ENCODE data around the gene JSRP1.

DNA sequence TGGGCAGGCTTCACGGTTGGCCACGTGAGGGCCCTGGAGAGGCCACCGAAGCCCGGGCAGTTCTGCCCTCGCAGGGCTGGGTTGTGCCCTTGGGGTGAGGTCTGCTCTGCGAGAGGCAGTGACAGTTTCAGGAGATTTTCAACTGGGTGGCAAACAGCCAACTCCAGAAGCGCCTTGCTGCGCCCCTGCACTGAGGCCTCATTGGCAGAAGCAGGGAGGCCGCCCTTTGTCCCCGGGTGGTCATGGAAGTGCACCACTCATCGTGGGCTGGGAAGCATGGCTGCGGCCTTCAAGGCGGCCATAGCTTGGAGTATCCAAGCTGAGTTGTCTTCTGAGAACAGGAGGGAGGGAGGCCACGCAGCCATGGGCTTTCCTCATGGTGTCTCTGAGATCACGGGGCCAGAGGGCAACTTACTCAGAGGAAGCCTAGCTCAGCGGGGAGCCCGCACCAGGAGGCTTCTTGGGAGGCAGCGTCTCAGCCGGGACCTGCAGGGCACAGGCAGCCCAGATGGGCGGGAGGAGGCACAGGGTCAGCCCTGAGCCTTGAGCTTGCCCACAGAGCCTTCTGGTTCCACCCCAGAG lies 34.9 kb downstream of the JSRP1 start:
- no peak for TF ChIP-seq POLR2A (IDR thresholded peaks at IDR 0.05)
- TF ChIP-seq, protein P1, sequence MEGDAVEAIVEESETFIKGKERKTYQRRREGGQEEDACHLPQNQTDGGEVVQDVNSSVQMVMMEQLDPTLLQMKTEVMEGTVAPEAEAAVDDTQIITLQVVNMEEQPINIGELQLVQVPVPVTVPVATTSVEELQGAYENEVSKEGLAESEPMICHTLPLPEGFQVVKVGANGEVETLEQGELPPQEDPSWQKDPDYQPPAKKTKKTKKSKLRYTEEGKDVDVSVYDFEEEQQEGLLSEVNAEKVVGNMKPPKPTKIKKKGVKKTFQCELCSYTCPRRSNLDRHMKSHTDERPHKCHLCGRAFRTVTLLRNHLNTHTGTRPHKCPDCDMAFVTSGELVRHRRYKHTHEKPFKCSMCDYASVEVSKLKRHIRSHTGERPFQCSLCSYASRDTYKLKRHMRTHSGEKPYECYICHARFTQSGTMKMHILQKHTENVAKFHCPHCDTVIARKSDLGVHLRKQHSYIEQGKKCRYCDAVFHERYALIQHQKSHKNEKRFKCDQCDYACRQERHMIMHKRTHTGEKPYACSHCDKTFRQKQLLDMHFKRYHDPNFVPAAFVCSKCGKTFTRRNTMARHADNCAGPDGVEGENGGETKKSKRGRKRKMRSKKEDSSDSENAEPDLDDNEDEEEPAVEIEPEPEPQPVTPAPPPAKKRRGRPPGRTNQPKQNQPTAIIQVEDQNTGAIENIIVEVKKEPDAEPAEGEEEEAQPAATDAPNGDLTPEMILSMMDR (IDR thresholded peaks at IDR 0.05), result no peak

Data from esophagus squamous epithelium (tissue), 4 donors.